H1 (cell line): Measurements from ENCODE around the gene MAGI3. TPM values are rescaled to one million over a fixed set of nuclear protein-coding genes. Genes with fewer than 3 reads are reported as not detected.

Experiments
- CTCF ChIA-PET: fragments of 300-600 bp; sonication (Branson Sonifier 250); formaldehyde crosslinking; loops from one replicate; lab custom pipeline; 2021; ENCODE audit not compliant: partially characterized antibody; lab: Charles Lee
- POLR2A ChIA-PET: fragments of 300-600 bp; sonication (Branson Sonifier 250); formaldehyde crosslinking; loops from one replicate; lab custom pipeline; 2021; ENCODE audit warnings: inconsistent platforms; ENCODE audit not compliant: partially characterized antibody; lab: Charles Lee
- DNase-seq, 2 experiments: peaks; one replicate each; pipeline versions ENCODE4 v3.0.0 to v3.0.0-alpha.2; 2010 to 2022; ENCODE audit warnings: low spot score in 2 of 2, low read depth in 1 of 2, mixed read lengths in 1 of 2
- FAIRE-seq: peaks from 2 replicates; lab custom pipeline; 2011; peaks lifted over from hg19 to GRCh38; lab: Jason Lieb, UNC
- H2AFZ ChIP-seq: 2 replicates; pipeline ENCODE4 v1.8.1; 2012; ENCODE audit warnings: low read length, inconsistent platforms
- H2AK5ac ChIP-seq: 2 replicates; pipeline ENCODE4 v1.6.1; 2013; ENCODE audit warnings: low read depth, low read length
- H2BK120ac ChIP-seq: replicated peaks from 2 replicates; pipeline ENCODE3; 2013; ENCODE audit warnings: low read depth, low read length, inconsistent platforms
- H2BK12ac ChIP-seq: 2 replicates; pipeline ENCODE4 v1.6.1; 2013; ENCODE audit warnings: low read depth, low read length
- H2BK15ac ChIP-seq: 2 replicates; pipeline ENCODE4 v1.6.1; 2013; ENCODE audit warnings: low read length
- H2BK20ac ChIP-seq: 2 replicates; pipeline ENCODE4 v1.6.1; 2013; ENCODE audit warnings: low read length
- H2BK5ac ChIP-seq: 2 replicates; pipeline ENCODE4 v1.6.1; 2013; ENCODE audit warnings: low read depth, low read length
- H3K14ac ChIP-seq: 2 replicates; pipeline ENCODE4 v1.6.1; 2013; ENCODE audit warnings: inconsistent platforms; ENCODE audit not compliant: insufficient read length
- H3K18ac ChIP-seq: 2 replicates; pipeline ENCODE4 v1.6.1; 2013; ENCODE audit warnings: low read length; ENCODE audit errors: extremely low read depth
- H3K23ac ChIP-seq: 2 replicates; pipeline ENCODE4 v1.6.1; 2013; ENCODE audit warnings: inconsistent platforms; ENCODE audit not compliant: insufficient read length
- H3K23me2 ChIP-seq: 2 replicates; pipeline ENCODE4 v1.6.1; 2013; ENCODE audit warnings: low read depth, low read length
- H3K27ac ChIP-seq: 2 replicates; pipeline ENCODE4 v1.6.1; 2011; ENCODE audit warnings: low read depth, low read length, inconsistent platforms
- H3K27me3 ChIP-seq, 4 experiments: replicated peaks in 1 of 4; 1 replicate in 1 of 4; 2 replicates in 3 of 4; pipeline versions ENCODE4 v1.6.1 to v1.8.1; 2011 to 2013; ENCODE audit warnings: low read length in 3 of 4, mild to moderate bottlenecking in 3 of 4, inconsistent platforms in 2 of 4, mixed read lengths in 2 of 4, moderate library complexity in 1 of 4; ENCODE audit not compliant: control insufficient read depth in 3 of 4, insufficient read depth in 3 of 4; ENCODE audit errors: extremely low read depth in 1 of 4
- H3K36me3 ChIP-seq, 4 experiments: 2 replicates each; pipeline versions ENCODE4 v1.6.1 to v1.8.1; 2011 to 2013; ENCODE audit warnings: mild to moderate bottlenecking in 4 of 4, low read length in 3 of 4, moderate library complexity in 2 of 4, control low read depth in 1 of 4, inconsistent platforms in 1 of 4; ENCODE audit not compliant: insufficient read depth in 4 of 4, control insufficient read depth in 2 of 4
- H3K4ac ChIP-seq: replicated peaks from 2 replicates; pipeline ENCODE3; 2013; ENCODE audit warnings: low read length, low read depth, mixed read lengths, inconsistent platforms; ENCODE audit not compliant: insufficient read length
- H3K4me1 ChIP-seq, 4 experiments: replicated peaks in 1 of 4; 1 replicate in 1 of 4; 2 replicates in 3 of 4; pipeline versions ENCODE4 v1.6.1 to v1.8.1; 2011 to 2013; ENCODE audit warnings: low read length in 3 of 4, inconsistent platforms in 2 of 4, mixed read lengths in 1 of 4; ENCODE audit not compliant: insufficient read depth in 4 of 4, control insufficient read depth in 3 of 4
- H3K4me2 ChIP-seq, 2 experiments: 2 replicates each; pipeline versions ENCODE4 v1.6.1 to v1.8.1; 2011 to 2013; ENCODE audit warnings: low read depth in 2 of 2, low read length in 2 of 2, control low read depth in 1 of 2, inconsistent platforms in 1 of 2, mild to moderate bottlenecking in 1 of 2; ENCODE audit not compliant: insufficient read depth in 1 of 2
- H3K4me3 ChIP-seq, 4 experiments: fragments of 200-600, 300-600 bp in 1 of 4; sonication (generic), shearing (Covaris generic), sonication (Bioruptor Twin) in 1 of 4; 2 replicates each; pipeline versions ENCODE4 v1.5.1 to v1.8.1; 2011 to 2016; ENCODE audit warnings: low read length in 4 of 4, low read depth in 3 of 4, control low read depth in 2 of 4, inconsistent platforms in 2 of 4, mild to moderate bottlenecking in 2 of 4, mixed read lengths in 1 of 4, moderate library complexity in 1 of 4; ENCODE audit not compliant: insufficient read depth in 2 of 4; ENCODE audit errors: extremely low read depth in 1 of 4
- H3K56ac ChIP-seq: replicated peaks from 2 replicates; pipeline ENCODE3; 2013; ENCODE audit warnings: low read depth, mild to moderate bottlenecking, mixed read lengths, low read length, inconsistent platforms; ENCODE audit not compliant: insufficient read length
- H3K79me1 ChIP-seq: 2 replicates; pipeline ENCODE4 v1.6.1; 2013; ENCODE audit warnings: low read depth, low read length, control low read depth
- H3K79me2 ChIP-seq, 2 experiments: 2 replicates each; pipeline versions ENCODE4 v1.6.1 to v1.8.1; 2012 to 2013; ENCODE audit warnings: low read length in 2 of 2, mild to moderate bottlenecking in 2 of 2, inconsistent platforms in 1 of 2; ENCODE audit not compliant: insufficient read depth in 2 of 2, control insufficient read depth in 1 of 2
- H3K9ac ChIP-seq, 4 experiments: replicated peaks in 1 of 4; 1 replicate in 1 of 4; 2 replicates in 3 of 4; pipeline versions ENCODE4 v1.6.1 to v1.8.1; 2011 to 2013; ENCODE audit warnings: low read depth in 3 of 4, low read length in 3 of 4, control low read depth in 2 of 4, mild to moderate bottlenecking in 2 of 4, moderate library complexity in 2 of 4, inconsistent platforms in 1 of 4; ENCODE audit errors: extremely low read depth in 1 of 4
- H3K9me3 ChIP-seq, 2 experiments: 2 replicates each; pipeline versions ENCODE4 v1.6.1 to v1.8.1; 2012 to 2013; ENCODE audit warnings: mild to moderate bottlenecking in 2 of 2, moderate library complexity in 2 of 2, control low read depth in 1 of 2, inconsistent platforms in 1 of 2, low read depth in 1 of 2, low read length in 1 of 2, mixed read lengths in 1 of 2; ENCODE audit not compliant: insufficient read depth in 2 of 2
- H4K20me1 ChIP-seq, 2 experiments: replicated peaks in 1 of 2; 2 replicates each; pipeline versions ENCODE3 to v1.8.1; 2011 to 2013; ENCODE audit warnings: inconsistent platforms in 2 of 2, low read length in 2 of 2, mild to moderate bottlenecking in 1 of 2; ENCODE audit not compliant: insufficient read depth in 2 of 2, control insufficient read depth in 1 of 2
- H4K5ac ChIP-seq: 2 replicates; pipeline ENCODE4 v1.6.1; 2013; ENCODE audit warnings: low read length, low read depth, mixed read lengths, inconsistent platforms; ENCODE audit not compliant: insufficient read length
- H4K8ac ChIP-seq: 2 replicates; pipeline ENCODE4 v1.8.0; 2013; ENCODE audit warnings: mild to moderate bottlenecking, moderate library complexity, low read length, inconsistent platforms; ENCODE audit not compliant: insufficient read depth; ENCODE audit errors: extremely low read depth
- H4K91ac ChIP-seq: replicated peaks from 2 replicates; pipeline ENCODE3; 2013; ENCODE audit warnings: low read length, mixed read lengths, inconsistent platforms; ENCODE audit not compliant: insufficient read length
- CHD1 ChIP-seq: IDR thresholded peaks from 2 replicates; pipeline ENCODE4 v1.6.1; 2012; ENCODE audit warnings: low read depth, low read length, improper control_type of control experiment
- FOSL1 ChIP-seq: IDR thresholded peaks from 2 replicates; pipeline ENCODE4 v1.6.1; 2011; ENCODE audit warnings: mild to moderate bottlenecking, low read depth, low read length, moderate library complexity; ENCODE audit not compliant: insufficient read depth
- WGBS, 2 experiments: shearing (Covaris generic) in 1 of 2; methylation state at CpG; one replicate each; pipeline versions ENCODE4 v1.1.6 to v1.1.7; 2013 to 2015; ENCODE audit warnings: low lambda C conversion rate in 2 of 2, mixed read lengths in 2 of 2, inconsistent platforms in 1 of 2, low coverage in 1 of 2, missing lambda C conversion rate in 1 of 2; ENCODE audit not compliant: insufficient replicate concordance in 2 of 2, insufficient coverage in 1 of 2, insufficient read length in 1 of 2; ENCODE audit errors: extremely low coverage in 1 of 2, missing lambda C conversion rate in 1 of 2; 5-methylcytosine and 5-hydroxymethylcytosine counted together
- polyA plus RNA-seq, 7 experiments: library from polyadenylated mRNA; depleted of rRNA in 3 of 7; stranded (reverse) in 5 of 7; unstranded in 2 of 7; fragments of >200 nt in 5 of 7; fragments of 200-250 nt in 2 of 7; gene quantifications; 1 replicate in 5 of 7; 2 replicates in 1 of 7; 4 replicates in 1 of 7; pipeline versions ENCODE4 v1.2.1 to v1.2.3, GENCODE V29; 2011 to 2013; ENCODE audit warnings: missing spikeins in 2 of 7, mixed read lengths in 2 of 7
- total RNA-seq: library from RNA; stranded (reverse); fragmentation: NEBNext Ultra II Directional; extraction: Animal tissue kit (Norgen Biotek cat#: 25700); gene quantifications from 2 replicates; pipeline ENCODE4 v1.2.1, GENCODE V29; 2021

The MAGI3 gene
- total and polyA plus RNA-seq, 2 of the 8 experiments (the other 6 are each of a cell fraction or from before 2014, with no cell fraction given), result 2.3 to 7.8 TPM

GRCh38 chr1:113437554-113438341 is 47.4 kb downstream of the MAGI3 start:
- Histone ChIP-seq H3K18ac (no peak overlapping the region), H3K9ac (no peak overlapping the region), H2BK12ac (no peak overlapping the region), H4K8ac (no peak overlapping the region), H3K36me3 (no peaks in the 10 kb centered on the region), H3K4me3 (no peak overlapping the region), H2BK20ac (no peak overlapping the region), H3K9me3 (no peaks in the 10 kb centered on the region), H2AFZ (no peak overlapping the region), H3K4me2 (no peak overlapping the region), H2BK5ac (no peak overlapping the region), H2BK15ac (no peak overlapping the region), H4K20me1 (no peaks in the 10 kb centered on the region), H4K91ac (no peak overlapping the region), H3K23me2 (no peaks in the 10 kb centered on the region), H3K23ac (no peak overlapping the region), H3K14ac (no peak overlapping the region), H2AK5ac (no peak overlapping the region), H2BK120ac (no peak overlapping the region), H4K5ac (no peak overlapping the region), H3K4ac (no peak overlapping the region), H3K27ac (no peak overlapping the region), H3K4me1 (peaks cover 0 to 6% (median 2%) of the 10 kb centered on the region in 4 experiments; a peak in 2 of 7 replicates), H3K56ac (no peak overlapping the region), H3K79me2 (no peaks in the 10 kb centered on the region), H3K27me3 (no peaks in the 10 kb centered on the region), H3K79me1 (no peaks in the 10 kb centered on the region)
- DNase-seq, result no peak
- FAIRE-seq, result no peak
- CTCF ChIA-PET, result interaction anchor here (0.6 kb wide), 1 partner anchor 13 kb away, joined by 5 read pairs; no protein-coding TSS in a partner anchor
- 89% methylated on average over 3 of the region's 3 CpGs; no CpG with 5 or more reads in 1 of the 2 experiments for WGBS, 2 experiments
- POLR2A ChIA-PET, result no interaction called here
- TF ChIP-seq FOSL1, result no peak
- TF ChIP-seq CHD1, result no peak
